Trophoblast cell (in vitro differentiated cells and primary cell): ENCODE results near the gene THRB.
"Not testable (repeated sequence)": the region's sequence is repeated elsewhere in the genome, so short reads cannot be mapped to it uniquely, and the experiment has no call there.

ENCODE experiments used
- DNase-seq, 2 donors: peaks; one replicate each; pipeline ENCODE4 v3.0.0-alpha.2; 2016
- H2AFZ ChIP-seq: 2 replicates; pipeline ENCODE4 v1.6.1; 2013; ENCODE audit warnings: low read length, moderate library complexity, mild to moderate bottlenecking; ENCODE audit not compliant: insufficient read depth, poor library complexity
- H2AK5ac ChIP-seq: 2 replicates; pipeline ENCODE4 v1.6.1; 2013; ENCODE audit warnings: mild to moderate bottlenecking, low read length
- H2BK120ac ChIP-seq: 2 replicates; pipeline ENCODE4 v1.6.1; 2013; ENCODE audit warnings: low read length, mild to moderate bottlenecking, moderate library complexity; ENCODE audit not compliant: insufficient read depth, poor library complexity
- H2BK12ac ChIP-seq: 2 replicates; pipeline ENCODE4 v1.6.1; 2013; ENCODE audit warnings: mild to moderate bottlenecking, low read length, moderate library complexity
- H2BK5ac ChIP-seq: 2 replicates; pipeline ENCODE4 v1.6.1; 2013; ENCODE audit warnings: low read length, low read depth, moderate library complexity, mild to moderate bottlenecking; ENCODE audit not compliant: poor library complexity
- H3K14ac ChIP-seq: 2 replicates; pipeline ENCODE4 v1.6.1; 2013; ENCODE audit warnings: mild to moderate bottlenecking, low read length
- H3K18ac ChIP-seq: 2 replicates; pipeline ENCODE4 v1.6.1; 2013; ENCODE audit warnings: mild to moderate bottlenecking, low read length
- H3K23ac ChIP-seq: 2 replicates; pipeline ENCODE4 v1.6.1; 2013; ENCODE audit warnings: low read length
- H3K27ac ChIP-seq: 2 replicates; pipeline ENCODE4 v1.5.1; 2013; ENCODE audit warnings: low read depth, mild to moderate bottlenecking, inconsistent platforms, low read length, moderate library complexity
- H3K27me3 ChIP-seq: 2 replicates; pipeline ENCODE4 v1.6.1; 2013; ENCODE audit warnings: inconsistent platforms, mild to moderate bottlenecking, low read length, moderate library complexity; ENCODE audit not compliant: insufficient read depth
- H3K36me3 ChIP-seq, 2 experiments: 1 replicate in 1 of 2; 2 replicates in 1 of 2; pipeline ENCODE4 v1.6.1; 2013; ENCODE audit warnings: low read length in 2 of 2, mild to moderate bottlenecking in 2 of 2, moderate library complexity in 1 of 2; ENCODE audit not compliant: insufficient read depth in 2 of 2, control insufficient read depth in 1 of 2
- H3K4ac ChIP-seq: 2 replicates; pipeline ENCODE4 v1.6.1; 2013; ENCODE audit warnings: low read depth, mild to moderate bottlenecking, low read length, moderate library complexity
- H3K4me1 ChIP-seq, 2 experiments: 1 replicate in 1 of 2; 2 replicates in 1 of 2; pipeline ENCODE4 v1.6.1; 2013; ENCODE audit warnings: low read length in 2 of 2, mild to moderate bottlenecking in 2 of 2, moderate library complexity in 1 of 2; ENCODE audit not compliant: insufficient read depth in 2 of 2, control insufficient read depth in 1 of 2
- H3K4me2 ChIP-seq: 2 replicates; pipeline ENCODE4 v1.6.1; 2013; ENCODE audit warnings: inconsistent platforms, mild to moderate bottlenecking, low read length, moderate library complexity
- H3K4me3 ChIP-seq: 2 replicates; pipeline ENCODE4 v1.5.1; 2013; ENCODE audit warnings: mild to moderate bottlenecking, low read depth, low read length, inconsistent platforms
- H3K79me1 ChIP-seq: one replicate; pipeline ENCODE4 v1.6.1; 2013; ENCODE audit warnings: low read length
- H3K79me2 ChIP-seq: 2 replicates; pipeline ENCODE4 v1.6.1; 2013; ENCODE audit warnings: low read length, mild to moderate bottlenecking; ENCODE audit not compliant: control insufficient read depth, insufficient read depth, poor library complexity
- H3K9ac ChIP-seq: 2 replicates; pipeline ENCODE4 v1.6.1; 2013; ENCODE audit warnings: mild to moderate bottlenecking, low read length
- H3K9me3 ChIP-seq: 2 replicates; pipeline ENCODE4 v1.6.1; 2013; ENCODE audit warnings: low read depth, mild to moderate bottlenecking, control low read depth, inconsistent platforms, low read length; ENCODE audit not compliant: insufficient read depth
- H4K12ac ChIP-seq: 2 replicates; pipeline ENCODE4 v1.6.1; 2013; ENCODE audit warnings: low read depth, mild to moderate bottlenecking, low read length, moderate library complexity
- H4K8ac ChIP-seq: 2 replicates; pipeline ENCODE4 v1.6.1; 2013; ENCODE audit warnings: low read depth, mild to moderate bottlenecking, low read length, moderate library complexity
- H4K91ac ChIP-seq: one replicate; pipeline ENCODE4 v1.6.1; 2013; ENCODE audit warnings: low read depth, mild to moderate bottlenecking, low read length, moderate library complexity
- WGBS: extraction: QIAGEN DNeasy Blood & Tissue Kit; methylation state at CpG from one replicate; pipeline ENCODE4 v1.1.7; 2013; ENCODE audit warnings: missing lambda C conversion rate; ENCODE audit not compliant: insufficient read length, insufficient coverage; ENCODE audit errors: extremely low coverage; 5-methylcytosine and 5-hydroxymethylcytosine counted together

Gene THRB

DNA sequence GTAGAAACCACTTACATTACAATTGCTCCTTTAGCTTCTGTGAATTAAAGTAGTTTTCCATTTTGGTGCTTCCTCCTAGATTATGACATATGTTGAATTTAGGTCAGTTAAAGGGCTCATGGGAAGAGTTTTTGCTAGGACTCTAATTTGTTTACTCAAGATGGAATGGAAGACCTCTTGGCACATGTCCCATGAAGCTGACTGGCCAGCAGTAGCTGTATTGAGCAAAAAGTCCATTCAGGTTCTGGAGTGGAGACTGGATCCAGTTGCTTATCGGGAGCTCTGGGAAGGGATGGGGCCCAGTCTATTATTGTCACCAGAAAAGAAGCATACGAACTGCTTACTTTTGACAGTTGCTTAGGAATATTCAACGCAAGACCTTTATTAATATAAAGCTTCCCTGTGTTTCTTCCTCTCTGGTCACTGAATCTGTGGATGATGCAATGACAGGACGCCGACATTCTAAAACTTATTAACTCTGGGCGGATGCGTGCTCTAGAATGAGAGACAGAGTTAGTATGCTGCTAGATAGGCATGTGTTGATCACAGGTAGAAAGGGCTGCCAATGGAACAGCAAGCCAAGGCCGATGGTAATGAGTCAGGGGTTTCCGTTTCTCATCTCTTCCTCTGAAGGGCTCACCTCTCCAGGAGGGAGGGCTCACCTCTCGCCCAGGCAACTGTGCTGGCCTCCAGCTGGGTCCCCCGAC lies 393.8 kb downstream of the THRB start:
- H3K4me2 ChIP-seq: no peak overlapping the region
- H3K9ac ChIP-seq: no peak overlapping the region
- H3K14ac ChIP-seq: no peak overlapping the region
- H2BK120ac ChIP-seq: no peak overlapping the region
- DNase-seq: no peak
- H3K4me1 ChIP-seq: no peaks in the 10 kb centered on the region
- no peaks in the 10 kb centered on the region for H3K79me2 ChIP-seq
- no peak overlapping the region for H4K12ac ChIP-seq
- WGBS: no CpG with 5 or more reads among the region's 11 CpGs
- no peak overlapping the region for H3K4ac ChIP-seq
- H3K79me1 ChIP-seq: peaks cover 1% of the 10 kb centered on the region
- no peak overlapping the region for H3K23ac ChIP-seq
- H3K4me3 ChIP-seq: no peak overlapping the region
- H4K8ac ChIP-seq: no peak overlapping the region
- no peak overlapping the region for H4K91ac ChIP-seq
- H2AFZ ChIP-seq: no peak overlapping the region
- H2BK12ac ChIP-seq: no peak overlapping the region
- H3K9me3 ChIP-seq: no peaks in the 10 kb centered on the region
- no peak overlapping the region for H2BK5ac ChIP-seq
- no peak overlapping the region for H3K27ac ChIP-seq
- no peak overlapping the region for H2AK5ac ChIP-seq
- no peaks in the 10 kb centered on the region for H3K27me3 ChIP-seq
- no peaks in the 10 kb centered on the region for H3K36me3 ChIP-seq
- no peak overlapping the region for H3K18ac ChIP-seq

DNA sequence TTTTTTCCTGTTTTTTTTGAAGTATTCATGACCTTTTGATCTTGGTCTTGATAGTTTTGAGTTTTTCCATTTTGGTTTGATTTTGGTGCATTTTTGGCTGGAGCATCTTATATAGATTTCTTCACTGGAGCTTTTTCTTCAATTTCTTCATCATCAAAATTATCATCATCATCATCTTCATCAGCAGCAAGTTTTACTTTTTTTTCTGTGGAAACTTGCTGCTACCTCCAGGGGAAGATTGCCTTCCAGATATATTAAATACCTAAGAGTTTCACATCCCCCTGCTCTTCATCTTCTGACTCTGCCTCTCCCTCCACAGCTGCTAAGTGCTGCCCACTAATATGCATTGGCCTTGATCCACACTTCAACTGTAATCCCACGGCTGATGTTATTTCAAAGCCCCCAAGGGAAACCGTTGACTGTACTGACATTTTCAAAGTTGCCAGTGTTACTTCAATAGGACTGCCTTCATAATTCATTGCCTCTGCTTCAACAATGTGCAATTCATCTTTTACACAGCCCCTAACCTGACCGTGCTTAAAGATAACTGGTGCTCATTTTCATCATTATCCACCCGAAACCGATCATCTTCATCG lies 397.9 kb downstream of the THRB start:
- no peak for DNase-seq
- H3K79me1 ChIP-seq: no peaks in the 10 kb centered on the region
- WGBS: no CpG with 5 or more reads among the region's 6 CpGs
- H3K4ac ChIP-seq: no peak overlapping the region
- no peaks in the 10 kb centered on the region for H3K36me3 ChIP-seq
- H3K18ac ChIP-seq: no peak overlapping the region
- H4K8ac ChIP-seq: no peak overlapping the region
- H2AFZ ChIP-seq: no peak overlapping the region
- no peak overlapping the region for H4K91ac ChIP-seq
- H2BK120ac ChIP-seq: no peak overlapping the region
- no peaks in the 10 kb centered on the region for H3K27me3 ChIP-seq
- H3K4me2 ChIP-seq: no peak overlapping the region
- no peak overlapping the region for H4K12ac ChIP-seq
- H2BK12ac ChIP-seq: no peak overlapping the region
- no peaks in the 10 kb centered on the region for H3K79me2 ChIP-seq
- H3K4me3 ChIP-seq: no peak overlapping the region
- H3K4me1 ChIP-seq: no peaks in the 10 kb centered on the region
- H2AK5ac ChIP-seq: no peak overlapping the region
- H3K23ac ChIP-seq: no peak overlapping the region
- no peak overlapping the region for H2BK5ac ChIP-seq
- H3K14ac ChIP-seq: no peak overlapping the region
- H3K9me3 ChIP-seq: no peaks in the 10 kb centered on the region
- no peak overlapping the region for H3K27ac ChIP-seq
- H3K9ac ChIP-seq: no peak overlapping the region

GRCh38 chr3:24096271-24096670 lies 398.4 kb downstream of the THRB start:
- Histone ChIP-seq H3K27ac (no peak overlapping the region), H3K14ac (no peak overlapping the region), H2BK12ac (no peak overlapping the region), H4K8ac (no peak overlapping the region), H3K9me3 (no peaks in the 10 kb centered on the region), H4K12ac (no peak overlapping the region), H2BK5ac (no peak overlapping the region), H3K18ac (no peak overlapping the region), H2AFZ (no peak overlapping the region), H3K36me3 (no peaks in the 10 kb centered on the region), H4K91ac (no peak overlapping the region), H2AK5ac (no peak overlapping the region), H3K23ac (no peak overlapping the region), H3K9ac (no peak overlapping the region), H3K79me1 (no peaks in the 10 kb centered on the region), H3K79me2 (no peaks in the 10 kb centered on the region), H3K27me3 (no peaks in the 10 kb centered on the region), H2BK120ac (no peak overlapping the region), H3K4me1 (no peaks in the 10 kb centered on the region), H3K4me2 (no peak overlapping the region), H3K4ac (no peak overlapping the region), H3K4me3 (no peak overlapping the region)
- no CpG with 5 or more reads among the region's 1 CpG for WGBS
- DNase-seq: no peak

GRCh38 chr3:24094818-24095217 lies 399.8 kb downstream of the THRB start:
- H2BK120ac ChIP-seq, H3K79me2 ChIP-seq, H3K9ac ChIP-seq, H3K4ac ChIP-seq, H2AFZ ChIP-seq, H4K12ac ChIP-seq, H3K79me1 ChIP-seq, H3K4me2 ChIP-seq, H4K91ac ChIP-seq, H3K9me3 ChIP-seq, H3K18ac ChIP-seq, H2BK12ac ChIP-seq, H3K4me1 ChIP-seq, DNase-seq, H2AK5ac ChIP-seq, H3K14ac ChIP-seq, H3K4me3 ChIP-seq, H3K27me3 ChIP-seq, H4K8ac ChIP-seq, H2BK5ac ChIP-seq, H3K27ac ChIP-seq, H3K36me3 ChIP-seq, H3K23ac ChIP-seq: not testable (repeated sequence)
- WGBS: no CpG with 5 or more reads among the region's 17 CpGs
